Ureter (tissue), 1 donor: ENCODE data around the gene TBC1D1. TPM values are rescaled to one million over a fixed set of nuclear protein-coding genes. Genes with fewer than 3 reads are reported as not detected.

Experiments used
- DNase-seq: peaks from one replicate; pipeline ENCODE4 v3.0.0-alpha.2; 2020; ENCODE audit warnings: low spot score
- total RNA-seq: library from RNA; stranded (reverse); gene quantifications from one replicate; pipeline ENCODE4 v1.2.4, GENCODE V29; 2023
- donor health status: DM: yes; HTN: yes; CAD: no.

Gene TBC1D1
- total RNA-seq, 1 donor from 2014 or later, result 191 TPM

GRCh38 chr4:38080061-38080974, 189.4 kb downstream of the TBC1D1 start:
- no peak for DNase-seq

- no peak for DNase-seq
Measured at GRCh38 chr4:38082021-38082420, 191.1 kb downstream of the TBC1D1 start.

- no peak for DNase-seq
Measured at GRCh38 chr4:38082424-38083385, 191.8 kb downstream of the TBC1D1 start.

GRCh38 chr4:38084877-38085711, 194.2 kb downstream of the TBC1D1 start:
- DNase-seq, result no peak

- DNase-seq, result no peak
Measured at GRCh38 chr4:38085751-38086150, 194.9 kb downstream of the TBC1D1 start.

- DNase-seq, result no peak
Measured at GRCh38 chr4:38086151-38086848, 195.4 kb downstream of the TBC1D1 start.

- no peak for DNase-seq
Measured at GRCh38 chr4:38086849-38087226, 196.0 kb downstream of the TBC1D1 start.

GRCh38 chr4:38088321-38088720, 197.4 kb downstream of the TBC1D1 start:
- DNase-seq, result no peak

- DNase-seq, result no peak
Measured at GRCh38 chr4:38089961-38090360, 199.1 kb downstream of the TBC1D1 start.

GRCh38 chr4:38090455-38091246, 199.8 kb downstream of the TBC1D1 start:
- DNase-seq, result no peak

GRCh38 chr4:38091636-38092035, 200.8 kb downstream of the TBC1D1 start:
- no peak for DNase-seq

- DNase-seq, result no peak
Measured at GRCh38 chr4:38092701-38093100, 201.8 kb downstream of the TBC1D1 start.

GRCh38 chr4:38094419-38094818, 203.5 kb downstream of the TBC1D1 start:
- DNase-seq, result no peak

- no peak for DNase-seq
Measured at GRCh38 chr4:38095691-38096090, 204.8 kb downstream of the TBC1D1 start.

- DNase-seq, result no peak
Measured at GRCh38 chr4:38097818-38098217, 206.9 kb downstream of the TBC1D1 start.

GRCh38 chr4:38099020-38099600, 208.2 kb downstream of the TBC1D1 start:
- no peak for DNase-seq

GRCh38 chr4:38099908-38100407, 209.1 kb downstream of the TBC1D1 start:
- no peak for DNase-seq

GRCh38 chr4:38100474-38101255, 209.8 kb downstream of the TBC1D1 start:
- no peak for DNase-seq

GRCh38 chr4:38101563-38101962, 210.7 kb downstream of the TBC1D1 start:
- no peak for DNase-seq
